Endothelial cell (in vitro differentiated cells): ENCODE data around the gene SPRTN. TPM values are rescaled to one million over a fixed set of nuclear protein-coding genes. Genes with fewer than 3 reads are reported as not detected.

ENCODE experiments used
- DNase-seq: peaks from one replicate; pipeline ENCODE4 v3.0.0; 2021; ENCODE audit warnings: low spot score
- H3K27ac Mint-ChIP-seq: one replicate; pipeline ENCODE4 v1.8.0; 2021; ENCODE audit warnings: mixed read lengths, inconsistent platforms; ENCODE audit not compliant: unreplicated experiment
- H3K27me3 Mint-ChIP-seq: one replicate; pipeline ENCODE4 v1.8.0; 2021; ENCODE audit warnings: mild to moderate bottlenecking, moderate library complexity, mixed read lengths, inconsistent platforms; ENCODE audit not compliant: unreplicated experiment
- H3K36me3 Mint-ChIP-seq: one replicate; pipeline ENCODE4 v1.8.0; 2021; ENCODE audit warnings: mild to moderate bottlenecking, low read depth, mixed read lengths, inconsistent platforms; ENCODE audit not compliant: unreplicated experiment
- H3K4me1 Mint-ChIP-seq: one replicate; pipeline ENCODE4 v1.8.0; 2021; ENCODE audit warnings: mild to moderate bottlenecking, mixed read lengths, inconsistent platforms; ENCODE audit not compliant: unreplicated experiment
- H3K4me3 Mint-ChIP-seq: one replicate; pipeline ENCODE4 v1.8.0; 2021; ENCODE audit warnings: mild to moderate bottlenecking, mixed read lengths, inconsistent platforms; ENCODE audit not compliant: unreplicated experiment
- H3K9me3 Mint-ChIP-seq: one replicate; pipeline ENCODE4 v1.8.0; 2021; ENCODE audit warnings: mixed read lengths, inconsistent platforms; ENCODE audit not compliant: unreplicated experiment
- CTCF ChIP-seq: fragments of 200-600 bp; sonication (generic); IDR thresholded peaks from one replicate; pipeline ENCODE4 v1.5.0; 2021; ENCODE audit warnings: antibody characterized with exemption; ENCODE audit not compliant: unreplicated experiment
- total RNA-seq: library from RNA; stranded (reverse); fragmentation: NEBNext Ultra II Directional; extraction: Animal tissue kit (Norgen Biotek cat#: 25700); gene quantifications from one replicate; pipeline ENCODE4 v1.2.1, GENCODE V29; 2021; ENCODE audit not compliant: unreplicated experiment

Gene SPRTN
- total RNA-seq, 1 donor from 2014 or later: 13.5 TPM

- no peak for TF ChIP-seq CTCF
- no peaks in the 10 kb centered on the region for H3K27me3 Mint-ChIP-seq
- H3K4me1 Mint-ChIP-seq: no peaks in the 10 kb centered on the region
- peaks cover 9% of the 10 kb centered on the region for H3K36me3 Mint-ChIP-seq
- no peak overlapping the region for H3K4me3 Mint-ChIP-seq
- no peak for DNase-seq
- no peak overlapping the region for H3K27ac Mint-ChIP-seq
- no peaks in the 10 kb centered on the region for H3K9me3 Mint-ChIP-seq
These were observed 15.0 kb downstream of the SPRTN start for GRCh38 chr1:231353086-231353485.

DNA sequence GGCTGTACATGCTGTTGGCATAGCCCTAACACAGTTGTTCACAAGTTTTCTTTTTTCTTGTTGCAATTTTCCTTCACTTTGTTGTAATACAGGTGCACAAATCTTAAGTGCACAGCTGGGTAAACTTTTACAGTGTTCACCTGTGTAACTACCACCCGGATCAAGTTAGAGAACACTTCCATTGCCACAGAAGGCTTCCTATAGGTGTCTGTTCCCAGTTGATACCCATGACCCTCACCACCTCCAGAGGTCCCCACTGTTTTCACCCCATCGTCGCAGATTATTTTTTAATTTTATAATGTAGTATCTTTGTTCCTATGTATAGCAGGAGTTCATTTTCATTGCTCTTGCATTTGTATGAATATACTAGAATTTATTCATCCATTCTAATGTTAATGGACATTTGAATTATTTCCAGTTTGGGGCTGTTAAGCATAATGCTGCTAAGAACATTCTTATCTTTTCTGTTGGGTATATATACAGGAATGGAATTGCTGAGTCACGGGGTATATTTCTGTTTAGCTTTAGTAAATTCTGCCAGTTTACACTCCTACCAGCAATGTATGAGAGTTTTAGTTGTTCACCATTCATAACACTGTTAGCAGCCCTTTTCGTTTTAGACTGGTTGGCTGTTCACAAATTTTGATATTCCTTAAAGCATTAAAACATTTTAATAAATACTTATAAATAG is 16.4 kb downstream of the SPRTN start:
- Mint-ChIP-seq H3K36me3 (peaks cover 5% of the 10 kb centered on the region), H3K4me1 (no peaks in the 10 kb centered on the region), H3K4me3 (no peak overlapping the region), H3K9me3 (no peaks in the 10 kb centered on the region), H3K27ac (no peak overlapping the region), H3K27me3 (no peaks in the 10 kb centered on the region)
- TF ChIP-seq CTCF: no peak
- DNase-seq: no peak

- DNase-seq: no peak
- TF ChIP-seq CTCF: no peak
- peaks cover 5% of the 10 kb centered on the region for H3K36me3 Mint-ChIP-seq
- H3K4me1 Mint-ChIP-seq: no peaks in the 10 kb centered on the region
- H3K4me3 Mint-ChIP-seq: no peak overlapping the region
- no peak overlapping the region for H3K27ac Mint-ChIP-seq
- no peaks in the 10 kb centered on the region for H3K9me3 Mint-ChIP-seq
- H3K27me3 Mint-ChIP-seq: no peaks in the 10 kb centered on the region
These were observed 17.1 kb downstream of the SPRTN start for GRCh38 chr1:231355171-231355570.

GRCh38 chr1:231357187-231357772 is 19.2 kb downstream of the SPRTN start:
- no peak for TF ChIP-seq CTCF
- Mint-ChIP-seq H3K4me3 (no peak overlapping the region), H3K36me3 (peaks cover 10% of the 10 kb centered on the region), H3K27me3 (no peaks in the 10 kb centered on the region), H3K9me3 (no peaks in the 10 kb centered on the region), H3K4me1 (peaks cover 6% of the 10 kb centered on the region), H3K27ac (no peak overlapping the region)
- DNase-seq: no peak

DNA sequence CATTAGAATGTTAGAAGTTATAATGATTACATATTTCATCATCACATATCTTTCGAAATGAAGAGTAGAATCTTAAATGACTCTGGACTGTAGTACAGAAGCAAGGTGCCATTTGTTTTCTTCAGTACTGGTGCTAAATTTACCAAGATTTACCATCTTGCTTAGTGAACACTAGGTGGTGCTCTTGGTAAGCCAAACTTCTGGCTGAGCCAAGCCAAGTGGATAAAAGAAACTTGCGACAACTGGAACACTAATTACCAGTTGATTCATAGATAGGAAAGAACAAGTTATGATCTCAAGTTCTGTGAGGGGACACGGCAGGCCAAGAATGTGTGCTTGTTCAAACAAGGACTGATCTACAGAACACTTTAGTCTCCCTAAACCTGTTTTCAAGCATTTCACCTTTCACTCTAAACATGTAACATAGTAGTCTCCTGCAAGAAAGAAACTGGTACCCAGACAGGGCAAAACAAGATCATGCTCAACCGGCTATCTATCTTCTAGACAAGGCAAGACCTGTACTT is 19.8 kb downstream of the SPRTN start:
- peak; percentile 80 for TF ChIP-seq CTCF
- no peak overlapping the region for H3K27ac Mint-ChIP-seq
- H3K4me3 Mint-ChIP-seq: no peak overlapping the region
- H3K36me3 Mint-ChIP-seq: peaks cover 12% of the 10 kb centered on the region
- peak; percentile 19 for DNase-seq
- H3K4me1 Mint-ChIP-seq: peaks cover 6% of the 10 kb centered on the region
- H3K27me3 Mint-ChIP-seq: no peaks in the 10 kb centered on the region
- no peaks in the 10 kb centered on the region for H3K9me3 Mint-ChIP-seq
